ENCODE results near the gene MRPL2. TPM values are rescaled to one million over a fixed set of nuclear protein-coding genes. Genes with fewer than 3 reads are reported as not detected.

The MRPL2 gene
- total and polyA plus RNA-seq, 8 donors = 19.9 to 65.8 (median 28.7) TPM

DNA sequence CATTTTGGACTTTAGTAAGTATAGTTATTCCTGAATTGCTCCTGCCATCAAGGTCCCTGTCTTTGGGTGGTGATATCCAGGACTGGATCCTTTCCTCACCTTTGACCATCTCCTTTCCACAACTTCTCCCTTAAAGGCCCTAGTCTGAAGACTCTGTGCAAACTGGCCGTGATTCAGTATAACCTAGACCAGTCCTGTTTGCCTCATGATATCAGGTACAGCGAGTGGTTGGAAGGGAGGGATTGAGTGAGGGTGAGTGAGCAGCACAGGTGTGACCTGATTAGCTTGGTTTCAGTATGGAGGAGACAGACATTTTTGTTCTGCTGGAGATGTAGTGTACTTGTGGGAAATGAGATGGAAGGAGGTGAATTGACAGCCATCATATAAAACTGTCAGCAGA, 40.1 kb downstream of the MRPL2 start:
- Histone ChIP-seq H3K9me3 (no peaks in the 10 kb centered on the region), H3K36me3 (peaks cover 0 to 6% (median 0%) of the 10 kb centered on the region in 3 donors), H3K27ac (no peak overlapping the region), H3K4me3 (no peak overlapping the region), H3K4me1 (peaks cover 0 to 31% (median 3%) of the 10 kb centered on the region in 3 donors), H3K27me3 (no peaks in the 10 kb centered on the region)
- intact Hi-C loops (cut with DNase I) = no loop called here
- WGBS, 2 donors = 63 to 71% methylated on average over 2 of the region's 2 CpGs
- FAIRE-seq = no peak
- no peak for ATAC-seq
- TF ChIP-seq CTCF (IDR thresholded peaks at IDR 0.05) = no peak
- DNase-seq = no peak

GRCh38 chr6:43016943-43017334, 42.3 kb downstream of the MRPL2 start:
- no peak overlapping the region for H3K4me3 ChIP-seq

GRCh38 chr6:43016176-43016942, 42.9 kb downstream of the MRPL2 start:
- WGBS, 2 donors = 69 to 75% methylated on average over 7 of the region's 7 CpGs
- no peak for DNase-seq
- Histone ChIP-seq H3K27me3 (no peaks in the 10 kb centered on the region), H3K4me1 (peaks cover 0 to 23% (median 4%) of the 10 kb centered on the region in 3 donors), H3K9me3 (no peaks in the 10 kb centered on the region), H3K27ac (no peak overlapping the region), H3K36me3 (peaks cover 0 to 9% (median 0%) of the 10 kb centered on the region in 3 donors), H3K4me3 (no peak overlapping the region)
- intact Hi-C loops (cut with DNase I) = no loop called here
- ATAC-seq = no peak
- TF ChIP-seq CTCF (IDR thresholded peaks at IDR 0.05) = no peak
- no peak for FAIRE-seq

More at GRCh38 chr6:43016943-43017334, 42.3 kb downstream of the MRPL2 start:
- intact Hi-C loops (cut with DNase I) = no loop called here
- DNase-seq (peak in 2 of 6 donors; percentile 32 to 71), FAIRE-seq (no peak), ATAC-seq (no peak)
- no peak overlapping the region for H3K27ac ChIP-seq
- no peaks in the 10 kb centered on the region for H3K27me3 ChIP-seq
- H3K36me3 ChIP-seq = peaks cover 0 to 6% (median 0%) of the 10 kb centered on the region in 3 donors
- peaks cover 0 to 23% (median 4%) of the 10 kb centered on the region in 3 donors for H3K4me1 ChIP-seq
- WGBS, 2 donors = 87 to 88% methylated on average over 12 of the region's 12 CpGs
- no peak for TF ChIP-seq CTCF (IDR thresholded peaks at IDR 0.05)
- H3K9me3 ChIP-seq = no peaks in the 10 kb centered on the region

DNA sequence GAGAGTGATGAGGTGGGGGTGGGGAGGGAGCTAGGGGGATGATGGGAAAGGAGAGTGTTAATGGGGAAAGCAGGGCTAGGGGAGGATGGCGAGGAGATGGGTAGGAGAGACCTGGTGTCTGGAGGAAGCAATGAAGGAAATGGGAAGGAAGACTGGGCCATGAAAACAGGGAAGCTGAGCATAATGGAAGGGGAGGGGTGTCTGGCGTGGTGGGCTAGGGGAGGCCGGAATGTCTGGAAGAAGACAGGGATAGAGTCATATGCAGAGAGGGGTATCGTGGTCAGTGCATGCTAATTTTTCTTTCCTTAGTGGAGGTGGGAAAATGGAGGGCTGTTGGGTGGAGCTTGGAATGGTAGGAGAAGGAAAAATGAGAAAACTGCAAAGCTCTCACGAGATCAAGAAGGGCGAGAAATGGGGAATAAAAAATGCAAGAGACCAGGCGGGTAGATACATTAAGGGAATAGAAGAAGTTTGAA, 44.8 kb downstream of the MRPL2 start:
- no peak for TF ChIP-seq CTCF (IDR thresholded peaks at IDR 0.05)
- 0 to 1% methylated on average over 7 of the region's 7 CpGs for WGBS, 2 donors
- Histone ChIP-seq H3K27me3 (no peaks in the 10 kb centered on the region), H3K27ac (peak overlapping the region in 2 of 4 donors; percentile 25 to 58), H3K4me1 (peaks cover 0 to 19% (median 4%) of the 10 kb centered on the region in 3 donors), H3K9me3 (no peaks in the 10 kb centered on the region), H3K36me3 (peaks cover 0 to 21% (median 0%) of the 10 kb centered on the region in 3 donors), H3K4me3 (peak overlapping the region; percentile 42 to 69 (median 65))
- no peak for FAIRE-seq
- no peak for DNase-seq
- ATAC-seq = no peak
- intact Hi-C loops (cut with DNase I) = no loop called here

Data from pancreas (tissue), 10 donors.